Measurements from ENCODE around the gene OBSL1.

The OBSL1 gene

GRCh38 chr2:219516888-219517287, 54.5 kb downstream of the OBSL1 start:
- H3K4me3 ChIP-seq (ENCODE audit: low read depth, low read length) = no peak overlapping the region
- TF ChIP-seq CTCF (IDR thresholded peaks at IDR 0.05; ENCODE audit: borderline replicate concordance, insufficient read depth, low read depth, low read length) = no peak

- H3K4me3 ChIP-seq (ENCODE audit: low read depth, low read length) = no peak overlapping the region
- TF ChIP-seq CTCF (IDR thresholded peaks at IDR 0.05; ENCODE audit: borderline replicate concordance, insufficient read depth, low read depth, low read length) = no peak
Measured at GRCh38 chr2:219515874-219516629, 55.3 kb downstream of the OBSL1 start.

GRCh38 chr2:219514836-219515235, 56.5 kb downstream of the OBSL1 start:
- TF ChIP-seq CTCF (IDR thresholded peaks at IDR 0.05; ENCODE audit: borderline replicate concordance, insufficient read depth, low read depth, low read length) = no peak
- H3K4me3 ChIP-seq (ENCODE audit: low read depth, low read length) = no peak overlapping the region

GRCh38 chr2:219514196-219514761, 57.1 kb downstream of the OBSL1 start, which contains the start of gene ASIC4:
Gene ASIC4 (plus strand): TSS chr2:219514482. CDS start chr2:219514725, 243 bp downstream.
- no peak for TF ChIP-seq CTCF (IDR thresholded peaks at IDR 0.05; ENCODE audit: borderline replicate concordance, insufficient read depth, low read depth, low read length)
- no peak within 1 kb of the TSS for H3K4me3 ChIP-seq (ENCODE audit: low read depth, low read length)

GRCh38 chr2:219513787-219514186, 57.6 kb downstream of the OBSL1 start:
- no peak overlapping the region for H3K4me3 ChIP-seq (ENCODE audit: low read depth, low read length)
- no peak for TF ChIP-seq CTCF (IDR thresholded peaks at IDR 0.05; ENCODE audit: borderline replicate concordance, insufficient read depth, low read depth, low read length)

GRCh38 chr2:219512524-219513216, 58.7 kb downstream of the OBSL1 start:
- H3K4me3 ChIP-seq (ENCODE audit: low read depth, low read length) = no peak overlapping the region
- TF ChIP-seq CTCF (IDR thresholded peaks at IDR 0.05; ENCODE audit: borderline replicate concordance, insufficient read depth, low read depth, low read length) = no peak
